Dedifferentiated amniotic fluid mesenchymal stem cell (primary cell): ENCODE results near the gene PFN2.
"Not testable (repeated sequence)": the region's sequence is repeated elsewhere in the genome, so short reads cannot be mapped to it uniquely, and the experiment has no call there.

Source experiments
- DNase-seq: peaks from one replicate; pipeline ENCODE4 v3.0.0-alpha.2; 2016; ENCODE audit errors: extremely low spot score

Gene PFN2

GRCh38 chr3:149970716-149971402 is at the start of gene PFN2:
Gene PFN2 (minus strand): TSS chr3:149970895. CDS start chr3:149970856, 39 bp downstream.
- DNase-seq = peak; percentile 51

- no peak for DNase-seq
Observed at GRCh38 chr3:150015901-150016300, 45.2 kb upstream of the PFN2 start.

GRCh38 chr3:150014782-150015181 is 44.1 kb upstream of the PFN2 start:
- DNase-seq = no peak

GRCh38 chr3:150013801-150014200 is 43.1 kb upstream of the PFN2 start:
- no peak for DNase-seq

- no peak for DNase-seq
Observed at GRCh38 chr3:150006794-150007193, 36.1 kb upstream of the PFN2 start.

GRCh38 chr3:150005243-150006112 is 34.8 kb upstream of the PFN2 start:
- no peak for DNase-seq

GRCh38 chr3:150000641-150001040 is 29.9 kb upstream of the PFN2 start:
- DNase-seq = no peak

- DNase-seq = no peak
Observed at GRCh38 chr3:149999421-149999820, 28.7 kb upstream of the PFN2 start.

- no peak for DNase-seq
Observed at GRCh38 chr3:149998946-149999345, 28.3 kb upstream of the PFN2 start.

- no peak for DNase-seq
Observed at GRCh38 chr3:149992416-149993058, 21.8 kb upstream of the PFN2 start.

GRCh38 chr3:149990423-149990948 is 19.8 kb upstream of the PFN2 start:
- no peak for DNase-seq

- DNase-seq = no peak
Observed at GRCh38 chr3:149989307-149989706, 18.6 kb upstream of the PFN2 start.

- DNase-seq = no peak
Observed at GRCh38 chr3:149983628-149984027, 12.9 kb upstream of the PFN2 start.

- DNase-seq = not testable (repeated sequence)
Observed at GRCh38 chr3:149983053-149983452, 12.4 kb upstream of the PFN2 start.

GRCh38 chr3:149981979-149982378 is 11.3 kb upstream of the PFN2 start:
- DNase-seq = not testable (repeated sequence)

GRCh38 chr3:149977386-149977785 is 6.7 kb upstream of the PFN2 start:
- peak; percentile 78 for DNase-seq

GRCh38 chr3:149975919-149976318 is 5.2 kb upstream of the PFN2 start:
- DNase-seq = no peak

- peak; percentile 71 for DNase-seq
Observed at GRCh38 chr3:149971403-149972075, 844 bp upstream of the PFN2 start.

GRCh38 chr3:149969940-149970715 is 567 bp downstream of the PFN2 start:
- DNase-seq = peak; percentile 77

GRCh38 chr3:149969110-149969939 is 1.4 kb downstream of the PFN2 start:
- DNase-seq = peak; percentile 88
